Neuronal stem cell (in vitro differentiated cells): Measurements from ENCODE around the gene SKIDA1.
"Not testable (repeated sequence)": the region's sequence is repeated elsewhere in the genome, so short reads cannot be mapped to it uniquely, and the experiment has no call there.

Source experiments
- DNase-seq: peaks from one replicate; pipeline ENCODE4 v3.0.0-alpha.2; 2013; ENCODE audit warnings: low spot score
- H2AFZ ChIP-seq: one replicate; pipeline ENCODE4 v1.6.1; 2013; ENCODE audit warnings: mild to moderate bottlenecking, low read length, inconsistent platforms
- H2AK5ac ChIP-seq: 2 replicates; pipeline ENCODE4 v1.6.1; 2013; ENCODE audit warnings: low read depth, mild to moderate bottlenecking, inconsistent platforms, low read length, moderate library complexity, mixed read lengths
- H2BK120ac ChIP-seq: 2 replicates; pipeline ENCODE4 v1.6.1; 2013; ENCODE audit warnings: low read depth, mild to moderate bottlenecking, inconsistent platforms, low read length, moderate library complexity, mixed read lengths
- H2BK12ac ChIP-seq: one replicate; pipeline ENCODE4 v1.6.1; 2013; ENCODE audit warnings: low read length, inconsistent platforms
- H2BK15ac ChIP-seq: 2 replicates; pipeline ENCODE4 v1.6.1; 2013; ENCODE audit warnings: mild to moderate bottlenecking, low read length, inconsistent platforms, mixed read lengths
- H2BK5ac ChIP-seq: one replicate; pipeline ENCODE4 v1.6.1; 2013; ENCODE audit warnings: inconsistent platforms, mild to moderate bottlenecking, low read length, moderate library complexity
- H3K14ac ChIP-seq: one replicate; pipeline ENCODE4 v1.6.1; 2013; ENCODE audit warnings: low read length, inconsistent platforms
- H3K18ac ChIP-seq: 2 replicates; pipeline ENCODE4 v1.6.1; 2013; ENCODE audit warnings: low read length, inconsistent platforms
- H3K23ac ChIP-seq: 2 replicates; pipeline ENCODE4 v1.6.1; 2013; ENCODE audit warnings: low read depth, mild to moderate bottlenecking, mixed read lengths, low read length, inconsistent platforms; ENCODE audit not compliant: poor library complexity
- H3K27ac ChIP-seq: replicated peaks from 3 replicates; pipeline ENCODE4 v1.5.1; 2013; ENCODE audit warnings: low read length, inconsistent platforms
- H3K27me3 ChIP-seq, 3 experiments: 2 replicates each; pipeline ENCODE4 v1.6.1; 2013; ENCODE audit warnings: low read length in 3 of 3, mild to moderate bottlenecking in 2 of 3, inconsistent platforms in 1 of 3, low read depth in 1 of 3, mixed read lengths in 1 of 3, moderate library complexity in 1 of 3; ENCODE audit not compliant: control insufficient read depth in 3 of 3, insufficient read depth in 3 of 3
- H3K36me3 ChIP-seq, 2 donors: replicated peaks in 1 of 2; 2 replicates each; pipeline ENCODE4 v1.6.1; 2013; ENCODE audit warnings: low read length in 2 of 2; ENCODE audit not compliant: control insufficient read depth in 2 of 2, insufficient read depth in 2 of 2
- H3K4ac ChIP-seq: 2 replicates; pipeline ENCODE4 v1.6.1; 2013; ENCODE audit warnings: inconsistent platforms, mild to moderate bottlenecking, low read length, moderate library complexity
- H3K4me1 ChIP-seq, 2 donors: 1 replicate in 1 of 2; 2 replicates in 1 of 2; pipeline ENCODE4 v1.6.1; 2013; ENCODE audit warnings: low read length in 2 of 2, low read depth in 1 of 2; ENCODE audit not compliant: control insufficient read depth in 2 of 2, insufficient read depth in 1 of 2
- H3K4me2 ChIP-seq: one replicate; pipeline ENCODE4 v1.6.1; 2013; ENCODE audit warnings: mild to moderate bottlenecking, low read length, inconsistent platforms; ENCODE audit not compliant: insufficient read depth, poor library complexity, severe bottlenecking
- H3K4me3 ChIP-seq, 2 donors: 2 replicates each; pipeline ENCODE4 v1.5.1; 2013; ENCODE audit warnings: low read length in 2 of 2, mild to moderate bottlenecking in 2 of 2, inconsistent platforms in 1 of 2, moderate library complexity in 1 of 2
- H3K79me1 ChIP-seq: one replicate; pipeline ENCODE4 v1.6.1; 2013; ENCODE audit warnings: low read depth, mild to moderate bottlenecking, inconsistent platforms, low read length, moderate library complexity
- H3K9ac ChIP-seq: one replicate; pipeline ENCODE4 v1.6.1; 2013; ENCODE audit warnings: mild to moderate bottlenecking, low read depth, low read length, inconsistent platforms; ENCODE audit not compliant: poor library complexity
- H3K9me3 ChIP-seq, 2 donors: replicated peaks in 1 of 2; 2 replicates each; pipeline versions ENCODE3 to v1.6.1; 2013; ENCODE audit warnings: low read length in 2 of 2, mild to moderate bottlenecking in 2 of 2, inconsistent platforms in 1 of 2, low read depth in 1 of 2, mixed read lengths in 1 of 2, moderate library complexity in 1 of 2; ENCODE audit not compliant: control insufficient read depth in 2 of 2, insufficient read depth in 1 of 2
- H4K8ac ChIP-seq: one replicate; pipeline ENCODE4 v1.6.1; 2013; ENCODE audit warnings: low read depth, mild to moderate bottlenecking, inconsistent platforms, low read length, moderate library complexity
- H4K91ac ChIP-seq: one replicate; pipeline ENCODE4 v1.6.1; 2013; ENCODE audit warnings: low read length, low read depth, mild to moderate bottlenecking, inconsistent platforms; ENCODE audit not compliant: poor library complexity
- WGBS, 2 donors: extraction: QIAGEN DNeasy Blood & Tissue Kit; methylation state at CpG; one replicate each; pipeline ENCODE4 v1.1.7; 2013; ENCODE audit warnings: missing lambda C conversion rate in 2 of 2, mixed read lengths in 1 of 2; ENCODE audit not compliant: insufficient read length in 2 of 2, insufficient replicate concordance in 1 of 2; ENCODE audit errors: extremely low coverage in 2 of 2; 5-methylcytosine and 5-hydroxymethylcytosine counted together

Gene SKIDA1

GRCh38 chr10:21540701-21541100 lies 15.2 kb upstream of the SKIDA1 start:
- not testable (repeated sequence) for H3K27me3 ChIP-seq, H3K14ac ChIP-seq, H3K4ac ChIP-seq, H3K23ac ChIP-seq, H2AFZ ChIP-seq, DNase-seq, H2AK5ac ChIP-seq, H3K4me3 ChIP-seq, H2BK15ac ChIP-seq, H2BK12ac ChIP-seq, H4K8ac ChIP-seq, H3K27ac ChIP-seq, H3K4me1 ChIP-seq, H4K91ac ChIP-seq, H3K79me1 ChIP-seq, H3K9ac ChIP-seq, H2BK5ac ChIP-seq, H3K4me2 ChIP-seq, H2BK120ac ChIP-seq, H3K18ac ChIP-seq
- Histone ChIP-seq H3K36me3 (peaks cover 25 to 99% of the 10 kb centered on the region in 2 donors), H3K9me3 (peaks cover 0 to 11% of the 10 kb centered on the region in 2 donors)
- no CpG with 5 or more reads among the region's 4 CpGs for WGBS, 2 donors

- no CpG with 5 or more reads among the region's 3 CpGs for WGBS, 2 donors
- peaks cover 11% of the 10 kb centered on the region for H3K79me1 ChIP-seq
- no peak overlapping the region for H3K27ac ChIP-seq
- H3K36me3 ChIP-seq = peaks cover 12 to 60% of the 10 kb centered on the region in 2 donors
- H3K4me1 ChIP-seq = peaks cover 3 to 14% of the 10 kb centered on the region in 2 donors
- no peak overlapping the region for H4K8ac ChIP-seq
- H3K9me3 ChIP-seq = no peaks in the 10 kb centered on the region
- H2BK15ac ChIP-seq = no peak overlapping the region
- H2BK5ac ChIP-seq = no peak overlapping the region
- no peak overlapping the region for H3K14ac ChIP-seq
- no peak overlapping the region for H2AFZ ChIP-seq
- no peak overlapping the region for H3K4me2 ChIP-seq
- H3K23ac ChIP-seq = no peak overlapping the region
- no peak overlapping the region for H4K91ac ChIP-seq
- H3K4me3 ChIP-seq = no peak overlapping the region
- no peak overlapping the region for H3K9ac ChIP-seq
- no peak overlapping the region for H2BK12ac ChIP-seq
- no peak overlapping the region for H2BK120ac ChIP-seq
- no peak overlapping the region for H3K18ac ChIP-seq
- DNase-seq = no peak
- no peak overlapping the region for H3K4ac ChIP-seq
- H2AK5ac ChIP-seq = no peak overlapping the region
- no peaks in the 10 kb centered on the region for H3K27me3 ChIP-seq
Observed at GRCh38 chr10:21536874-21537273, 11.4 kb upstream of the SKIDA1 start.

- H2BK15ac ChIP-seq = not testable (repeated sequence)
Observed at GRCh38 chr10:21535976-21536375, 10.5 kb upstream of the SKIDA1 start.

GRCh38 chr10:21535494-21535965 lies 10.0 kb upstream of the SKIDA1 start:
- Histone ChIP-seq H2AK5ac (peak overlapping the region; percentile 28), H3K36me3 (peaks cover 8 to 47% of the 10 kb centered on the region in 2 donors), H3K4me3 (peak overlapping the region; percentile 85 to 95), H2BK120ac (no peak overlapping the region), H4K8ac (no peak overlapping the region), H2BK5ac (peak overlapping the region; percentile 75), H3K27me3 (no peaks in the 10 kb centered on the region), H4K91ac (no peak overlapping the region), H2BK12ac (no peak overlapping the region), H3K4ac (no peak overlapping the region), H3K4me1 (peaks cover 3 to 23% of the 10 kb centered on the region in 2 donors), H3K14ac (no peak overlapping the region), H3K23ac (peak overlapping the region; percentile 73), H3K79me1 (peaks cover 9% of the 10 kb centered on the region), H3K18ac (peak overlapping the region; percentile 96), H3K9ac (no peak overlapping the region), H3K4me2 (peak overlapping the region; percentile 89), H2AFZ (peak overlapping the region; percentile 82), H3K27ac (no peak overlapping the region), H2BK15ac (no peak overlapping the region), H3K9me3 (no peaks in the 10 kb centered on the region)
- WGBS, 2 donors = no CpG with 5 or more reads among the region's 9 CpGs
- no peak for DNase-seq

More at GRCh38 chr10:21535976-21536375, 10.5 kb upstream of the SKIDA1 start:
- H4K8ac ChIP-seq, H3K4ac ChIP-seq, H3K79me1 ChIP-seq, H3K14ac ChIP-seq, H2BK120ac ChIP-seq, H4K91ac ChIP-seq, H3K23ac ChIP-seq, H3K27ac ChIP-seq, H3K9ac ChIP-seq, H2AK5ac ChIP-seq, H3K4me2 ChIP-seq, H3K9me3 ChIP-seq, H2BK5ac ChIP-seq, H3K27me3 ChIP-seq, H2AFZ ChIP-seq, H3K18ac ChIP-seq, H2BK12ac ChIP-seq, DNase-seq: not testable (repeated sequence)
- WGBS, 2 donors = no CpG with 5 or more reads among the region's 9 CpGs
- peak overlapping the region in 1 of 2 donors; percentile 95 for H3K4me3 ChIP-seq
- peaks cover 3 to 18% of the 10 kb centered on the region in 2 donors for H3K4me1 ChIP-seq
- peaks cover 8 to 51% of the 10 kb centered on the region in 2 donors for H3K36me3 ChIP-seq
